Measurements from ENCODE around the gene FLOT1. TPM values are rescaled to one million over a fixed set of nuclear protein-coding genes. Genes with fewer than 3 reads are reported as not detected.
A peak's percentile ranks its signal among the peaks of the same experiment; 100 is the strongest.

The FLOT1 gene
- total and polyA plus RNA-seq, 9 of the 15 experiments (the other 6 are each of a cell fraction or from before 2014, with no cell fraction given): 11.7 to 149 (median 118) TPM

DNA sequence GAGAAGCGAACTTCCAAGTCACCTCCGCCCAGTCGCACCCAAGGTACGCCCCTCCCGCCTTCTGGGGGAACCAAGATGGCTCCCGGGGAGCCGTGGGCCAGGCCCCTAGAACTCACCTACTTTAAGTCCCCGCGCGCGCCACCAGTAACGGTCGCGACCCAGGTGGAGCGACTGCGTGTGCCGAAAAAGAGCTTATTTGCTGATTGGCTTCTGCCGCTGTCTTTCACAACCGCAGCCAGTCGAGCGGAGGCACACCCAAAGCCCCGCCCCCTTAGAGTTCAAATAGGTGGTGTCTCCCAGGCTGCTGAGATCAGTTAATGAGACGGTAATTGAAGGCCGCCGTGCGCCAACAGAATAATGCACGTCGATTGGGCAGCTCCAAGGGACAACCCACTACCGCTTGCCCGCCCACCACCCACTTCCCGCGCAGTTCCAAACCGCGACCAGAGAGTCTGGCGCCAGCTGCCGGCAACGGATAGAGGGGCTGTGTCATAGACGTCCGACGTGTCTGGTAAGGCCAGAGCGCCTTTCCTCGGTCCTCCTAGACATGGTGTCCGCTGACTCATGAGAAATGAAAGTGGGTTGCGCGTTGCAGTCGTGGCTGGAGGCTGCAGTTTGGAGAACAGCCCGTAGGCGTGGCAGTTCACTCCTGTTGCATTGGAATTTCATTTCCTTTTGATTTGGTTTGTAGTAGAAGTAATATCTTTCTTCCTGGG, 25.2 kb downstream of the FLOT1 start, which contains the start of gene MDC1 (continued):
- TF ChIP-seq HMG20A (CRISPR knock-in tag; conservative IDR thresholded peaks at IDR 0.05): no peak
- TF ChIP-seq ZNF184 (CRISPR knock-in tag; IDR thresholded peaks at IDR 0.05): no peak
- TF ChIP-seq, protein P1, sequence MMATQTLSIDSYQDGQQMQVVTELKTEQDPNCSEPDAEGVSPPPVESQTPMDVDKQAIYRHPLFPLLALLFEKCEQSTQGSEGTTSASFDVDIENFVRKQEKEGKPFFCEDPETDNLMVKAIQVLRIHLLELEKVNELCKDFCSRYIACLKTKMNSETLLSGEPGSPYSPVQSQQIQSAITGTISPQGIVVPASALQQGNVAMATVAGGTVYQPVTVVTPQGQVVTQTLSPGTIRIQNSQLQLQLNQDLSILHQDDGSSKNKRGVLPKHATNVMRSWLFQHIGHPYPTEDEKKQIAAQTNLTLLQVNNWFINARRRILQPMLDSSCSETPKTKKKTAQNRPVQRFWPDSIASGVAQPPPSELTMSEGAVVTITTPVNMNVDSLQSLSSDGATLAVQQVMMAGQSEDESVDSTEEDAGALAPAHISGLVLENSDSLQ (IDR thresholded peaks at IDR 0.05): peak; percentile 100
- TF ChIP-seq ATF7 (IDR thresholded peaks at IDR 0.05): peak; percentile 96
- peak; percentile 95 for TF ChIP-seq ZZZ3 (IDR thresholded peaks at IDR 0.05)
- TF ChIP-seq, protein P2, sequence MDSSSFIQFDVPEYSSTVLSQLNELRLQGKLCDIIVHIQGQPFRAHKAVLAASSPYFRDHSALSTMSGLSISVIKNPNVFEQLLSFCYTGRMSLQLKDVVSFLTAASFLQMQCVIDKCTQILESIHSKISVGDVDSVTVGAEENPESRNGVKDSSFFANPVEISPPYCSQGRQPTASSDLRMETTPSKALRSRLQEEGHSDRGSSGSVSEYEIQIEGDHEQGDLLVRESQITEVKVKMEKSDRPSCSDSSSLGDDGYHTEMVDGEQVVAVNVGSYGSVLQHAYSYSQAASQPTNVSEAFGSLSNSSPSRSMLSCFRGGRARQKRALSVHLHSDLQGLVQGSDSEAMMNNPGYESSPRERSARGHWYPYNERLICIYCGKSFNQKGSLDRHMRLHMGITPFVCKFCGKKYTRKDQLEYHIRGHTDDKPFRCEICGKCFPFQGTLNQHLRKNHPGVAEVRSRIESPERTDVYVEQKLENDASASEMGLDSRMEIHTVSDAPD (CRISPR knock-in tag; IDR thresholded peaks at IDR 0.05): no peak
- TF ChIP-seq, protein P3, sequence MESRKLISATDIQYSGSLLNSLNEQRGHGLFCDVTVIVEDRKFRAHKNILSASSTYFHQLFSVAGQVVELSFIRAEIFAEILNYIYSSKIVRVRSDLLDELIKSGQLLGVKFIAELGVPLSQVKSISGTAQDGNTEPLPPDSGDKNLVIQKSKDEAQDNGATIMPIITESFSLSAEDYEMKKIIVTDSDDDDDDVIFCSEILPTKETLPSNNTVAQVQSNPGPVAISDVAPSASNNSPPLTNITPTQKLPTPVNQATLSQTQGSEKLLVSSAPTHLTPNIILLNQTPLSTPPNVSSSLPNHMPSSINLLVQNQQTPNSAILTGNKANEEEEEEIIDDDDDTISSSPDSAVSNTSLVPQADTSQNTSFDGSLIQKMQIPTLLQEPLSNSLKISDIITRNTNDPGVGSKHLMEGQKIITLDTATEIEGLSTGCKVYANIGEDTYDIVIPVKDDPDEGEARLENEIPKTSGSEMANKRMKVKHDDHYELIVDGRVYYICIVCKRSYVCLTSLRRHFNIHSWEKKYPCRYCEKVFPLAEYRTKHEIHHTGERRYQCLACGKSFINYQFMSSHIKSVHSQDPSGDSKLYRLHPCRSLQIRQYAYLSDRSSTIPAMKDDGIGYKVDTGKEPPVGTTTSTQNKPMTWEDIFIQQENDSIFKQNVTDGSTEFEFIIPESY (CRISPR knock-in tag; IDR thresholded peaks at IDR 0.05): peak; percentile 80
- no peak for TF ChIP-seq PTRF (tag; IDR thresholded peaks at IDR 0.05)
- TF ChIP-seq, protein P4, sequence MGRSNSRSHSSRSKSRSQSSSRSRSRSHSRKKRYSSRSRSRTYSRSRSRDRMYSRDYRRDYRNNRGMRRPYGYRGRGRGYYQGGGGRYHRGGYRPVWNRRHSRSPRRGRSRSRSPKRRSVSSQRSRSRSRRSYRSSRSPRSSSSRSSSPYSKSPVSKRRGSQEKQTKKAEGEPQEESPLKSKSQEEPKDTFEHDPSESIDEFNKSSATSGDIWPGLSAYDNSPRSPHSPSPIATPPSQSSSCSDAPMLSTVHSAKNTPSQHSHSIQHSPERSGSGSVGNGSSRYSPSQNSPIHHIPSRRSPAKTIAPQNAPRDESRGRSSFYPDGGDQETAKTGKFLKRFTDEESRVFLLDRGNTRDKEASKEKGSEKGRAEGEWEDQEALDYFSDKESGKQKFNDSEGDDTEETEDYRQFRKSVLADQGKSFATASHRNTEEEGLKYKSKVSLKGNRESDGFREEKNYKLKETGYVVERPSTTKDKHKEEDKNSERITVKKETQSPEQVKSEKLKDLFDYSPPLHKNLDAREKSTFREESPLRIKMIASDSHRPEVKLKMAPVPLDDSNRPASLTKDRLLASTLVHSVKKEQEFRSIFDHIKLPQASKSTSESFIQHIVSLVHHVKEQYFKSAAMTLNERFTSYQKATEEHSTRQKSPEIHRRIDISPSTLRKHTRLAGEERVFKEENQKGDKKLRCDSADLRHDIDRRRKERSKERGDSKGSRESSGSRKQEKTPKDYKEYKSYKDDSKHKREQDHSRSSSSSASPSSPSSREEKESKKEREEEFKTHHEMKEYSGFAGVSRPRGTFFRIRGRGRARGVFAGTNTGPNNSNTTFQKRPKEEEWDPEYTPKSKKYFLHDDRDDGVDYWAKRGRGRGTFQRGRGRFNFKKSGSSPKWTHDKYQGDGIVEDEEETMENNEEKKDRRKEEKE (IDR thresholded peaks at IDR 0.05; ENCODE audit: borderline replicate concordance in 1 of 2, control insufficient read depth in 1 of 2, low read depth in 2 of 2, low read length in 1 of 2): peak in 1 of 2 experiments; percentile 93; a peak in 2 of 4 replicates
- no peak for TF ChIP-seq KLF16 (IDR thresholded peaks at IDR 0.05)
- TF ChIP-seq, protein P5, sequence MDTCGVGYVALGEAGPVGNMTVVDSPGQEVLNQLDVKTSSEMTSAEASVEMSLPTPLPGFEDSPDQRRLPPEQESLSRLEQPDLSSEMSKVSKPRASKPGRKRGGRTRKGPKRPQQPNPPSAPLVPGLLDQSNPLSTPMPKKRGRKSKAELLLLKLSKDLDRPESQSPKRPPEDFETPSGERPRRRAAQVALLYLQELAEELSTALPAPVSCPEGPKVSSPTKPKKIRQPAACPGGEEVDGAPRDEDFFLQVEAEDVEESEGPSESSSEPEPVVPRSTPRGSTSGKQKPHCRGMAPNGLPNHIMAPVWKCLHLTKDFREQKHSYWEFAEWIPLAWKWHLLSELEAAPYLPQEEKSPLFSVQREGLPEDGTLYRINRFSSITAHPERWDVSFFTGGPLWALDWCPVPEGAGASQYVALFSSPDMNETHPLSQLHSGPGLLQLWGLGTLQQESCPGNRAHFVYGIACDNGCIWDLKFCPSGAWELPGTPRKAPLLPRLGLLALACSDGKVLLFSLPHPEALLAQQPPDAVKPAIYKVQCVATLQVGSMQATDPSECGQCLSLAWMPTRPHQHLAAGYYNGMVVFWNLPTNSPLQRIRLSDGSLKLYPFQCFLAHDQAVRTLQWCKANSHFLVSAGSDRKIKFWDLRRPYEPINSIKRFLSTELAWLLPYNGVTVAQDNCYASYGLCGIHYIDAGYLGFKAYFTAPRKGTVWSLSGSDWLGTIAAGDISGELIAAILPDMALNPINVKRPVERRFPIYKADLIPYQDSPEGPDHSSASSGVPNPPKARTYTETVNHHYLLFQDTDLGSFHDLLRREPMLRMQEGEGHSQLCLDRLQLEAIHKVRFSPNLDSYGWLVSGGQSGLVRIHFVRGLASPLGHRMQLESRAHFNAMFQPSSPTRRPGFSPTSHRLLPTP (IDR thresholded peaks at IDR 0.05; ENCODE audit: borderline replicate concordance, extremely low read depth, insufficient read length): no peak
- TF ChIP-seq TSC22D4 (tag; IDR thresholded peaks at IDR 0.05): no peak
- no peak for TF ChIP-seq EHMT2 (IDR thresholded peaks at IDR 0.05)
- TF ChIP-seq HMGN3 (IDR thresholded peaks at IDR 0.05; ENCODE audit: borderline replicate concordance, extremely low read depth, insufficient read length, low read depth, low read length): peak; percentile 86
- TF ChIP-seq EZH2 (IDR thresholded peaks at IDR 0.05; ENCODE audit: borderline replicate concordance, low read depth, low read length): no peak
- TF ChIP-seq SRSF3 (IDR thresholded peaks at IDR 0.05; ENCODE audit: insufficient read depth, low read length): no peak
